GM20000 (cell line): ENCODE data around the gene ZIC2.

Experiments used
- DNase-seq: peaks from one replicate; pipeline ENCODE4 v3.0.0; 2012; ENCODE audit warnings: low spot score
- CTCF ChIP-seq: IDR thresholded peaks from 2 replicates; pipeline ENCODE4 v1.5.1; 2012; ENCODE audit warnings: mild to moderate bottlenecking, control low read depth; ENCODE audit errors: extremely low read depth, missing control alignments

ZIC2 gene

GRCh38 chr13:99972190-99972731 lies 9.3 kb upstream of the ZIC2 start:
- no peak for TF ChIP-seq CTCF
- no peak for DNase-seq

GRCh38 chr13:99973163-99973807 lies 8.3 kb upstream of the ZIC2 start:
- no peak for TF ChIP-seq CTCF
- DNase-seq: no peak

GRCh38 chr13:99973808-99974185 lies 7.8 kb upstream of the ZIC2 start:
- DNase-seq: no peak
- TF ChIP-seq CTCF: no peak

GRCh38 chr13:99974296-99974938 lies 7.2 kb upstream of the ZIC2 start:
- DNase-seq: no peak
- no peak for TF ChIP-seq CTCF

GRCh38 chr13:99974939-99975561 lies 6.5 kb upstream of the ZIC2 start:
- no peak for TF ChIP-seq CTCF
- no peak for DNase-seq

- no peak for TF ChIP-seq CTCF
- DNase-seq: no peak
Measured at GRCh38 chr13:99975626-99976025, 6.0 kb upstream of the ZIC2 start.

- no peak for TF ChIP-seq CTCF
- no peak for DNase-seq
Measured at GRCh38 chr13:99976575-99976974, 5.0 kb upstream of the ZIC2 start.
